Mesothelial cell of epicardium (in vitro differentiated cells): Measurements from ENCODE around the gene OR10P1. TPM values are rescaled to one million over a fixed set of nuclear protein-coding genes. Genes with fewer than 3 reads are reported as not detected.

ENCODE experiments used
- DNase-seq, 2 experiments: peaks; one replicate each; pipeline ENCODE4 v3.0.0; 2021; ENCODE audit warnings: low spot score in 2 of 2; ENCODE audit not compliant: unreplicated experiment in 2 of 2
- H3K27ac Mint-ChIP-seq: 2 replicates; pipeline ENCODE4 v1.8.0; 2021; ENCODE audit warnings: mixed read lengths
- H3K27me3 Mint-ChIP-seq: 2 replicates; pipeline ENCODE4 v1.8.0; 2021; ENCODE audit warnings: low read depth, mixed read lengths
- H3K36me3 Mint-ChIP-seq: 2 replicates; pipeline ENCODE4 v1.8.0; 2021; ENCODE audit warnings: mixed read lengths
- H3K4me1 Mint-ChIP-seq: 2 replicates; pipeline ENCODE4 v1.8.0; 2021; ENCODE audit warnings: mixed read lengths
- H3K4me3 Mint-ChIP-seq: 2 replicates; pipeline ENCODE4 v1.8.0; 2021; ENCODE audit warnings: mild to moderate bottlenecking, moderate library complexity, mixed read lengths
- H3K9me3 Mint-ChIP-seq: 2 replicates; pipeline ENCODE4 v1.8.0; 2021; ENCODE audit warnings: mixed read lengths
- CTCF ChIP-seq: fragments of 200-600 bp; sonication (generic); IDR thresholded peaks from one replicate; pipeline ENCODE4 v1.5.0; 2021; ENCODE audit warnings: antibody characterized with exemption; ENCODE audit not compliant: unreplicated experiment
- total RNA-seq: library from RNA; stranded (reverse); gene quantifications from 3 replicates; pipeline ENCODE4 v1.2.1, GENCODE V29; 2021

OR10P1 gene
- total RNA-seq, 1 donor from 2014 or later, result not detected

DNA sequence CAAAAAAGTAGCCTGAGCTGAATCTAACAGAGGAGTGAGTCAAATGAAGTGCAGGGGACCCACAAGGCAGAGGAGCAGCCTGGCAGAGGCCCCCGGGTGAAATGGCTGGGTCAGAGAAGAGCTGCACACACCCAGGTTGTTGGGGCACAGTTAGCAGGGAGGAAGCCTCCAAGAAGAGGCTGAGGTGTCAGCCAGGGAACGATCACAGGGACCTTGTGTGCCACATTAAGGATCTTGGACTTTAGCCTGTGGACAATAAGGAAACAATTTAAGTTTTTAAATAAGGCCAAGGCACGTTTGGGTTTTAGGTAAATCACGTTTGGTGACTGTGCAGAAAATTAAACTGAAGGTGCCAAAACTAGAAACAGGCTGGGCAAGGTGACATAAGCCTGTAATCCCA, 35.1 kb downstream of the OR10P1 start:
- DNase-seq, result no peak
- Mint-ChIP-seq H3K4me1 (no peaks in the 10 kb centered on the region), H3K4me3 (no peak overlapping the region), H3K36me3 (no peaks in the 10 kb centered on the region), H3K27ac (no peak overlapping the region), H3K27me3 (peaks cover 25% of the 10 kb centered on the region), H3K9me3 (no peaks in the 10 kb centered on the region)
- TF ChIP-seq CTCF, result no peak

DNA sequence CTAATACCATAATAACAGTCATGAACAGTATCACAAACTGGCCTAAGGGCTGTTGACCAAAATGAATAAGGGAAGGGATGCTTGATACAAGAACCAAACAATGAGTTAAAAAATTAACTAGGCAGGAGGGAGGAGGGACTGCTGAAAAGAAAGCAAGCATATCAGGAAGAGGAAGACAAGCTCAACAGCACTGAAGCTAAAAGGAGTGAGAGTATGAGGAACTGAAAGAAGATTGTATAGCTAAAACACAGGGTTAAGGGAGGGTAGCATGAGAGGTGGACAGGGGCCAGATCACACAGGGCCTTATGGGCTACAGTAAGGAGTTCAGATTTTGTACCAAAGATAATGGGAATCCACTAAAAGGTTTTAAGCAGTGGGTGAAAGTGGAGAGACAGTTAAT, 36.9 kb downstream of the OR10P1 start:
- DNase-seq, result no peak
- H3K27ac Mint-ChIP-seq, result no peak overlapping the region

GRCh38 chr12:55675666-55676065, 39.0 kb downstream of the OR10P1 start:
- Mint-ChIP-seq H3K27ac (no peak overlapping the region), H3K27me3 (peaks cover 39% of the 10 kb centered on the region), H3K36me3 (no peaks in the 10 kb centered on the region), H3K9me3 (no peaks in the 10 kb centered on the region), H3K4me3 (no peak overlapping the region), H3K4me1 (no peaks in the 10 kb centered on the region)
- no peak for DNase-seq
- TF ChIP-seq CTCF, result no peak

More for the DNA sequence above, 36.9 kb downstream of the OR10P1 start:
- Mint-ChIP-seq H3K4me1 (no peaks in the 10 kb centered on the region), H3K4me3 (no peak overlapping the region), H3K9me3 (no peaks in the 10 kb centered on the region), H3K36me3 (no peaks in the 10 kb centered on the region), H3K27me3 (peaks cover 25% of the 10 kb centered on the region)
- no peak for TF ChIP-seq CTCF

- Mint-ChIP-seq H3K27me3 (peaks cover 47% of the 10 kb centered on the region), H3K9me3 (no peaks in the 10 kb centered on the region), H3K27ac (no peak overlapping the region), H3K4me1 (peaks cover 7% of the 10 kb centered on the region), H3K36me3 (no peaks in the 10 kb centered on the region), H3K4me3 (no peak overlapping the region)
- no peak for TF ChIP-seq CTCF
- no peak for DNase-seq
Measured at GRCh38 chr12:55676707-55677106, 40.0 kb downstream of the OR10P1 start.

DNA sequence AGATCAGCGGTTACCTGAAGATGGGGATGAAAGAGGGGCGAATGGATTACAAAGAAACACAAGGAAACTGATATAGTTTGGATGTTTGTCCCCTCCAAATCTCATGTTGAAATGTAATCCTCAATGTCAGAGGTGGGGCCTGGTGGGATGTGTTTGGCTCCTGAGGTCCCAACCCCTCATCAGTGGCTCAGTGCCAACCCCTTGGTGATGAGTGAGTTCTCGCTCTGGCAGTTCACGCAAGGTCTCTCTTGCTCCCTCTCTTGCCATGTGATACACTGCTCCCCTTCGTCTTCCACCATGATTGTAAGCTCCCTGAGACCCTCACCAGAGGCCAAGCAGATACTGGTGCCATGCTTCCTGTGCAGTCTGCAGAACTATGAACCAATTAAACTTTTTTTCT, 43.0 kb downstream of the OR10P1 start:
- Mint-ChIP-seq H3K27ac (no peak overlapping the region), H3K4me3 (no peak overlapping the region), H3K36me3 (no peaks in the 10 kb centered on the region), H3K4me1 (peaks cover 7% of the 10 kb centered on the region), H3K9me3 (no peaks in the 10 kb centered on the region), H3K27me3 (peaks cover 55% of the 10 kb centered on the region)
- no peak for TF ChIP-seq CTCF
- no peak for DNase-seq
